Erythroblast (primary cell): ENCODE data around the gene PLXNB2.
"Not testable (repeated sequence)": the region's sequence is repeated elsewhere in the genome, so short reads cannot be mapped to it uniquely, and the experiment has no call there.

Experiments
- GATA1 ChIP-seq: IDR thresholded peaks from 2 replicates; pipeline ENCODE4 v1.6.1; 2011; ENCODE audit warnings: low read depth, mild to moderate bottlenecking, control low read depth, low read length, moderate library complexity
- POLR2A ChIP-seq: IDR thresholded peaks from 2 replicates; pipeline ENCODE4 v1.6.1; 2011; ENCODE audit warnings: mild to moderate bottlenecking, low read length

DNA sequence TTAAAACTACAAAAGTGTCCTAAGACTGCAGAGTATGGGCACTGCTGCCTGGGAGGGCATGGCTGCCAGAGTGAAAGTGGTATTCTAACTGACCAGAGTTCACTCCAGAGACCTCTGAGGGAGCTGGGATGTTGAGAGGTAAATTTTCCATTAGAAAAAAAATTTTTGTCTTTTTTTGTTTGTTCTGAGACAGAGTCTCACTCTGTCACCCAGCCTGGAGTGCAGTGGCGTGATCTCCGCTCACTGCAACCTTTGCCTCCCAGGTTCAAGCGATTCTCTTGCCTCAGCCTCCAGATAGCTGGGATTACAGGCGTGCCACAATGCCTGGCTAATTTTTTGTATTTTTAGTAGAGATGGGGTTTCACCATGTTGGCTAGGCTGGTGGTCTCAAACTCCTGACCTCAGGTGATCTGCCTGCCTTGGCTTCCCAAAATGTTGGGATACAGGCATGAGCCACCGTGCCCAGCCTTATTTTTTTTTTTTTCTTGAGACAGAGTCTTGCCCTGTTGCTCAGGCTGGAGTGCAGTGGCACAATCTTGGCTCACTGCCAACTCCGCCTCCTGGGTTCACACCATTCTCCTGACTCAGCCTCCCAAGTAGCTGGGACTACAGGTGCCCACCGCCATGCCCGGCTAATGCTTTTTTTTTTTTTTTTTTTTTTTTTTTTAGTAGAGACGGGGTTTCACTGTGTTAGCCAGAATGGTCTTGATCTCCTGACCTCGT is 15.1 kb upstream of the PLXNB2 start:
- TF ChIP-seq POLR2A, GATA1: not testable (repeated sequence)
